OCI-LY7 (cell line): ENCODE data around the gene GAB3. TPM values are rescaled to one million over a fixed set of nuclear protein-coding genes. Genes with fewer than 3 reads are reported as not detected.

Experiments used
- BruUV-seq: library from RNA; stranded (reverse); fragments of 400-500 nt; replicated peaks from 2 replicates; lab custom pipeline; 2021; lab: Mats Ljungman, UMichigan
- CTCF ChIA-PET: fragments of 300-600 bp; sonication (Branson Sonifier 250); formaldehyde crosslinking; loops from one replicate; lab custom pipeline; 2022; ENCODE audit warnings: antibody characterized with exemption; ENCODE audit not compliant: unreplicated experiment; lab: Charles Lee
- POLR2A ChIA-PET: fragments of 300-600 bp; sonication (Branson Sonifier 250); formaldehyde crosslinking; loops from one replicate; lab custom pipeline; 2022; ENCODE audit warnings: antibody characterized with exemption; lab: Charles Lee
- DNase-seq: peaks from one replicate; pipeline ENCODE4 v3.0.0-alpha.2; 2015; ENCODE audit warnings: low spot score
- H2AFZ ChIP-seq: fragments of 200-600 bp; sonication (generic), shearing (Covaris generic); 2 replicates; pipeline ENCODE4 v1.6.1; 2014; ENCODE audit warnings: mild to moderate bottlenecking, antibody characterized with exemption, low read length, moderate library complexity
- H3K27ac ChIP-seq: fragments of 200-600 bp; sonication (generic); 2 replicates; pipeline ENCODE4 v1.5.1; 2014; ENCODE audit warnings: mixed run types, low read depth, mild to moderate bottlenecking, moderate library complexity, low read length, inconsistent platforms; ENCODE audit not compliant: poor library complexity, severe bottlenecking
- H3K36me3 ChIP-seq: fragments of 200-600 bp; sonication (generic); 2 replicates; pipeline ENCODE4 v1.6.1; 2014; ENCODE audit warnings: mild to moderate bottlenecking, antibody characterized with exemption, low read length, moderate library complexity, mixed read lengths; ENCODE audit not compliant: insufficient read depth
- H3K4me1 ChIP-seq: fragments of 200-600 bp; sonication (generic); 2 replicates; pipeline ENCODE4 v1.5.1; 2014; ENCODE audit warnings: mild to moderate bottlenecking, low read length; ENCODE audit not compliant: insufficient read depth, poor library complexity, severe bottlenecking
- H3K4me2 ChIP-seq: fragments of 200-600 bp; sonication (generic); 2 replicates; pipeline ENCODE4 v1.6.1; 2014; ENCODE audit warnings: mild to moderate bottlenecking, low read length
- H3K4me3 ChIP-seq: fragments of 200-600 bp; sonication (generic); 2 replicates; pipeline ENCODE4 v1.5.1; 2014; ENCODE audit warnings: mild to moderate bottlenecking, low read depth, low read length; ENCODE audit not compliant: poor library complexity, severe bottlenecking
- H3K79me2 ChIP-seq: fragments of 200-600 bp; sonication (generic); 2 replicates; pipeline ENCODE4 v1.6.1; 2016; ENCODE audit warnings: low read depth, mild to moderate bottlenecking, low read length, moderate library complexity, mixed read lengths; ENCODE audit not compliant: insufficient read depth
- H3K9me2 ChIP-seq: fragments of 200-600 bp; sonication (generic); 2 replicates; pipeline ENCODE4 v1.6.1; 2016; ENCODE audit warnings: mild to moderate bottlenecking, low read length, mixed read lengths; ENCODE audit not compliant: insufficient read depth
- H3K9me3 ChIP-seq: fragments of 200-600 bp; sonication (generic); 2 replicates; pipeline ENCODE4 v1.6.1; 2014; ENCODE audit warnings: mild to moderate bottlenecking, mixed run types, low read length, mixed read lengths
- H4K20me1 ChIP-seq: fragments of 200-600 bp; sonication (generic); 2 replicates; pipeline ENCODE4 v1.6.1; 2014; ENCODE audit warnings: mild to moderate bottlenecking, antibody characterized with exemption, low read length, moderate library complexity, mixed read lengths; ENCODE audit not compliant: insufficient read depth
- CTCF ChIP-seq: fragments of 200-600 bp; sonication (generic); conservative IDR thresholded peaks from 2 replicates; pipeline ENCODE4 v1.5.1; 2014; ENCODE audit warnings: mild to moderate bottlenecking, antibody characterized with exemption, low read length, moderate library complexity, mixed read lengths
- EZH2phosphoT487 ChIP-seq: fragments of 200-600 bp; sonication (generic); IDR thresholded peaks from 2 replicates; pipeline ENCODE4 v1.6.1; 2018; ENCODE audit warnings: low read depth, borderline replicate concordance, mild to moderate bottlenecking, mixed run types, antibody characterized with exemption, low read length, moderate library complexity, mixed read lengths
- intact Hi-C: fragments of 100-400 bp; cut with micrococcal nuclease; formaldehyde crosslinking; loops from one replicate; pipeline ENCODE4 v1.10.0; 2022; ENCODE audit not compliant: unreplicated experiment
- total RNA-seq, 2 experiments: library from RNA; depleted of rRNA in 1 of 2; stranded (reverse); fragments of >200 nt in 1 of 2; shearing (Covaris generic) in 1 of 2; gene quantifications; 2 replicates each; pipeline ENCODE4 v1.2.3, GENCODE V29; 2014 to 2022

Gene GAB3
- total RNA-seq, 2 experiments from 2014 or later = 0.09 to 0.38 TPM

- POLR2A ChIA-PET = no interaction called here
- Histone ChIP-seq H3K9me2 (no peaks in the 10 kb centered on the region), H4K20me1 (no peaks in the 10 kb centered on the region), H3K79me2 (no peaks in the 10 kb centered on the region), H3K27ac (no peak overlapping the region), H3K36me3 (no peaks in the 10 kb centered on the region), H2AFZ (no peak overlapping the region), H3K9me3 (no peaks in the 10 kb centered on the region), H3K4me1 (no peaks in the 10 kb centered on the region), H3K4me2 (no peak overlapping the region), H3K4me3 (no peak overlapping the region)
- no peak for TF ChIP-seq EZH2phosphoT487
- no TSS peak for BruUV-seq
- CTCF ChIA-PET = no interaction called here
- intact Hi-C loops = no loop called here
- no peak for DNase-seq
Measured at GRCh38 chrX:154737136-154737535, 13.7 kb downstream of the GAB3 start.

- H3K36me3 ChIP-seq = no peaks in the 10 kb centered on the region
- H3K9me2 ChIP-seq = no peaks in the 10 kb centered on the region
- TF ChIP-seq EZH2phosphoT487 (no peak), CTCF (no peak)
- H4K20me1 ChIP-seq = no peaks in the 10 kb centered on the region
- intact Hi-C loops = no loop called here
- ChIA-PET CTCF (no interaction called here), POLR2A (no interaction called here)
- H3K27ac ChIP-seq = no peak overlapping the region
- no peaks in the 10 kb centered on the region for H3K9me3 ChIP-seq
- H2AFZ ChIP-seq = no peak overlapping the region
- no peaks in the 10 kb centered on the region for H3K4me1 ChIP-seq
- DNase-seq = no peak
- no peak overlapping the region for H3K4me3 ChIP-seq
- H3K4me2 ChIP-seq = no peak overlapping the region
- no TSS peak for BruUV-seq
- H3K79me2 ChIP-seq = no peaks in the 10 kb centered on the region
Measured at GRCh38 chrX:154735695-154736393, 15.0 kb downstream of the GAB3 start.

GRCh38 chrX:154734061-154734781, 16.7 kb downstream of the GAB3 start:
- Histone ChIP-seq H3K4me3 (no peak overlapping the region), H4K20me1 (no peaks in the 10 kb centered on the region), H3K4me2 (no peak overlapping the region), H3K9me2 (no peaks in the 10 kb centered on the region), H3K79me2 (no peaks in the 10 kb centered on the region), H3K4me1 (no peaks in the 10 kb centered on the region), H3K27ac (no peak overlapping the region), H3K36me3 (no peaks in the 10 kb centered on the region), H3K9me3 (no peaks in the 10 kb centered on the region), H2AFZ (no peak overlapping the region)
- intact Hi-C loops = no loop called here
- ChIA-PET POLR2A (no interaction called here), CTCF (no interaction called here)
- no TSS peak for BruUV-seq
- TF ChIP-seq CTCF (no peak), EZH2phosphoT487 (no peak)
- DNase-seq = no peak
